Aorta (tissue), 5 donors: ENCODE results near the gene SLC44A1. TPM values are rescaled to one million over a fixed set of nuclear protein-coding genes. Genes with fewer than 3 reads are reported as not detected.

Source experiments
- ATAC-seq: fragments of 200-7000 bp; cut with Tn5 transposase; one replicate; pipeline ENCODE4 v1.9.1; 2022; ENCODE audit warnings: moderate library complexity; ENCODE audit not compliant: low FRiP score
- DNase-seq, 2 donors: peaks; one replicate each; pipeline ENCODE4 v3.0.0-alpha.2; 2020
- H3K27ac ChIP-seq, 2 donors: one replicate each; pipeline ENCODE4 v1.5.1; 2013; ENCODE audit warnings: low read length in 2 of 2, mild to moderate bottlenecking in 2 of 2, moderate library complexity in 2 of 2, control low read depth in 1 of 2, inconsistent platforms in 1 of 2, low read depth in 1 of 2
- H3K27me3 ChIP-seq, 2 donors: one replicate each; pipeline ENCODE4 v1.6.1; 2013; ENCODE audit warnings: control low read depth in 1 of 2, low read length in 1 of 2, mild to moderate bottlenecking in 1 of 2, moderate library complexity in 1 of 2; ENCODE audit not compliant: insufficient read depth in 2 of 2, control insufficient read depth in 1 of 2
- H3K36me3 ChIP-seq, 2 donors: one replicate each; pipeline ENCODE4 v1.6.1; 2013; ENCODE audit warnings: control low read depth in 1 of 2, low read length in 1 of 2, mild to moderate bottlenecking in 1 of 2; ENCODE audit not compliant: insufficient read depth in 2 of 2, control insufficient read depth in 1 of 2
- H3K4me1 ChIP-seq, 2 donors: one replicate each; pipeline ENCODE4 v1.6.1; 2013; ENCODE audit warnings: low read length in 2 of 2, control low read depth in 1 of 2, mild to moderate bottlenecking in 1 of 2, moderate library complexity in 1 of 2; ENCODE audit not compliant: insufficient read depth in 2 of 2, control insufficient read depth in 1 of 2
- H3K4me3 ChIP-seq, 2 donors: one replicate each; pipeline ENCODE4 v1.5.1; 2013; ENCODE audit warnings: low read length in 2 of 2, control low read depth in 1 of 2, mild to moderate bottlenecking in 1 of 2
- H3K9me3 ChIP-seq: one replicate; pipeline ENCODE4 v1.6.1; 2013; ENCODE audit warnings: mild to moderate bottlenecking, low read length; ENCODE audit not compliant: control insufficient read depth
- WGBS, 2 donors: extraction: QIAGEN DNeasy Blood & Tissue Kit; methylation state at CpG; one replicate each; pipeline ENCODE4 v1.1.7; 2013; 5-methylcytosine and 5-hydroxymethylcytosine counted together
- intact Hi-C, 2 donors: fragments of 100-400 bp; cut with DNase I; formaldehyde crosslinking; loops; one replicate each; pipeline versions ENCODE4 v1.14.2 to v1.15.0; 2022
- polyA plus RNA-seq, 2 donors: library from polyadenylated mRNA; stranded (reverse); fragments of 200-250 nt; gene quantifications; one replicate each; pipeline ENCODE4 v1.2.3, GENCODE V29; 2013
- total RNA-seq, 2 donors: library from RNA; stranded (reverse); fragmentation: NEBNext Ultra II Directional; extraction: Animal tissue kit (Norgen Biotek cat#: 25700); gene quantifications; one replicate each; pipeline ENCODE4 v1.2.1, GENCODE V29; 2021
- donor health status: healthy with polysubstance abuse.
- donor health status: Bipolar disorder and iron deficiency.
- donor health status: DM: no; HTN: no; CAD: no.
- donor health status: DM: no; HTN: no; CAD: no.
- donor health status: DM: yes; HTN: yes; CAD: no.

Gene SLC44A1
- total and polyA plus RNA-seq, 4 donors: 11.4 to 46.6 (median 30.4) TPM

DNA sequence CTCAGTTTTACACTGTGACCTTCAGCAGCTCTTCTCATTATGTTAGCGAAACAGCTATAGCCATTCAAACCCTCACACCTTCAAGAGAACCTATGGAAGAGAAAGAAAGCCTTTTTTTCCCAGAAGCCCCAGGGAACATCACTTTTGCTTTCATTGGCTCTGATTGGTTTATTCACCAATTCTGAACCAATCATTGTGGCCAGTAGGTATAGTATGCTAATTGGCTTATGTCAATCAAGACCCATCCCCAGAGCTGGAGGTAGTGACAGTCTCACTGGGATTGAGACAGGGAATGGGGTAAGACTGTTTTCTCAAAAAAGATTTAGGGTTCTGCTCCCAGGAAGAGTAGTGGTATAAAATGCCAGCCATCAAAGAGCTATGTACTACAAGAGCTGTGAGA is 129.3 kb downstream of the SLC44A1 start:
- WGBS, 2 donors: 98 to 100% methylated on average over 1 of the region's 1 CpG
- intact Hi-C loops: no loop called here
- DNase-seq: no peak

DNA sequence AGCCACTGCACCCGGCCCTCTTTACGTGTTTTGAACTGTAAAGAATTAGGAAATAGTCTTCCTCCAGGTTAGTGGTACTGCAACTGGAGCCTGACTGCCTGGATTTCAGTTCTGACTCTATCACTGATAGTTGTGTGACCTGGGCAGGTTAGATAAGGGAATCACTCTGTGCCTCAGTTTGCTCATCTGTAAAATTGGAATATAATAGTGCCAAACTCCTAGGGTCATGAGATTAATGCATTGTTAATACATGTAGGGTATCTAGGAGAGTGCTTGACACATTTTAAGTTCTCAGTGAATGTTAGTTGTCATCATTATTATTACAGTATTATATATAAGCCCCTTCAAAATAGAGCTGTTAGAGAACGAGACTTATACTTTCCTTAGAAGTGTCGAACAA is 130.9 kb downstream of the SLC44A1 start:
- DNase-seq (no peak), ATAC-seq (no peak)
- 95% methylated on average over 4 of the region's 4 CpGs for WGBS, 2 donors

More for the DNA sequence above, 129.3 kb downstream of the SLC44A1 start:
- H3K36me3 ChIP-seq: peaks cover 2 to 3% of the 10 kb centered on the region in 2 donors
- H3K27me3 ChIP-seq: no peaks in the 10 kb centered on the region
- no peaks in the 10 kb centered on the region for H3K4me1 ChIP-seq
- no peak overlapping the region for H3K27ac ChIP-seq
- no peak overlapping the region for H3K4me3 ChIP-seq
- no peaks in the 10 kb centered on the region for H3K9me3 ChIP-seq
- ATAC-seq: no peak

DNA sequence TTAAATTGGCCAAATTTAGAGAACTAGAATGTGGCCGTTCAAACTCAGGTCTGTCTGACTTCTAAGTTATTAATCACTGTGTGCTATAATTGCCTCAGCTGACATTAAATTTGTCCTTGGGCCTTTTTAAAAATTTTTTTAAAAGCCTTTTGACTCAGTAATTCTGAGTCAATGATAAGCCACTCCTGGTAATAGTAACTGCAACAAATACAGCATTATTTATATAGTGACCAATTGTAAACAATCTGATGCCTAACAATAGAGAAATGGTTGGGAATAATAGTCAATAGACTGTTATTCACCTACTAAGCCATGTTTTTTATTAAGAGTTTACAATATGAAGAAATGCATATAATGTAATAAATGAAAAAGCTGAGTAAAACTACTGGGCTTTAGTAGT is 132.4 kb downstream of the SLC44A1 start:
- H3K36me3 ChIP-seq: peaks cover 3% of the 10 kb centered on the region in 2 donors
- no peaks in the 10 kb centered on the region for H3K4me1 ChIP-seq
- H3K27me3 ChIP-seq: no peaks in the 10 kb centered on the region
- no peak overlapping the region for H3K27ac ChIP-seq
- no peak overlapping the region for H3K4me3 ChIP-seq
- WGBS, 2 donors: 74 to 81% methylated on average over 1 of the region's 1 CpG
- H3K9me3 ChIP-seq: no peaks in the 10 kb centered on the region
- intact Hi-C loops: no loop called here
- DNase-seq (no peak), ATAC-seq (no peak)

More for the DNA sequence above, 130.9 kb downstream of the SLC44A1 start:
- H3K27me3 ChIP-seq: no peaks in the 10 kb centered on the region
- H3K27ac ChIP-seq: no peak overlapping the region
- no peak overlapping the region for H3K4me3 ChIP-seq
- intact Hi-C loops: no loop called here
- no peaks in the 10 kb centered on the region for H3K9me3 ChIP-seq
- H3K4me1 ChIP-seq: no peaks in the 10 kb centered on the region
- H3K36me3 ChIP-seq: peaks cover 3% of the 10 kb centered on the region in 2 donors

DNA sequence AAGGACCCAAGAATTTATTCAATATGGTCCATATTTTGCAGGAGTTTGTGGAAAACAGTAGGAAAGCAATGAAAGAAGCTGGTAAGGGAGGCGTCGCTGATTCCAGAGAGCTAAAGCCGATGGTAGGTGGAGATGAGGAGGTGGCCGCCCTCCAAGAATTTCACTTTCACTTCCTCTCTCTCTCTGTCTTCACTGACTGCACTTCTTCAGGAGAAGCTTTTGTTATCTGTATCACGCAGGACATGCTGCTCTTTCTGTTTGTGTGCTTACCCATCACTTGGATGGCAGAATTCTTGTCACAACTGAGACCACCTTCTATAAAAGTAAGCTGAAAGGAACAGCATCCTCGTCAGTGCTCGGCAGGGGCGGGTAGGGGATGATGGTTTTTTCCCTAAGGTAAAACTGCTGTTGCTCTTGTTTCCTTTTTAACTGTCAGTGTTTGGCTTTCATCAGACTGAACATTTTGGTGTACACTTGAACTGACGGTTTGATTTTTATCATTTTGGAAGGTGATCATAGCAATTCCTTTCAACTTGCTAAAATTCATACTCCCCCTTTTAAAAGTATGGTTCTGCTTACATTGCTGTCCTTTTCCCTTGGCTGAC is 141.0 kb downstream of the SLC44A1 start:
- Histone ChIP-seq H3K4me1 (no peaks in the 10 kb centered on the region), H3K4me3 (no peak overlapping the region), H3K36me3 (peaks cover 0 to 5% of the 10 kb centered on the region in 2 donors), H3K27ac (no peak overlapping the region), H3K27me3 (no peaks in the 10 kb centered on the region), H3K9me3 (no peaks in the 10 kb centered on the region)
- no peak for ATAC-seq
- 88 to 91% methylated on average over 9 of the region's 9 CpGs for WGBS, 2 donors
- DNase-seq: no peak
- intact Hi-C loops: no loop called here

DNA sequence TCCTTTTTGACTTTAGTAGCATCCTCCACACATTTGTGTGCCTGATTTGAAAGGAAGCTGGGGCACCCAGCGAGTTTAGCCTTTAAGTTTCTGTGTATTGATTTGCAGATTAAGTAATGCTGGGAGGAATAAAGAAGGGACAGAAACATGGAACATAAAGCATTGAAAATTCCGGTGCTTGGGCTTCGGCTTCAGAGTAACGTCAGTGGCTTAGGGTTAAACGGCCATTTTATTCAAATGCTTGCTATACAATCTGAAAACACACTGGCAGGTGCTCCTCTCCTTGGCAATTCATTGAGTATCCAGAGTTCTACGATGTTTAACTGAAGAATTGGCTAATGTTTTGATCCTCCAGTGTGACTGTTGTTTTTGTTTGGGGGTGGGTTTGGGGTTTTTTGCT is 145.3 kb downstream of the SLC44A1 start:
- Histone ChIP-seq H3K36me3 (peaks cover 0 to 3% of the 10 kb centered on the region in 2 donors), H3K27ac (no peak overlapping the region), H3K4me1 (no peaks in the 10 kb centered on the region), H3K27me3 (no peaks in the 10 kb centered on the region), H3K9me3 (no peaks in the 10 kb centered on the region), H3K4me3 (no peak overlapping the region)
- ATAC-seq (no peak), DNase-seq (no peak)
- intact Hi-C loops: no loop called here
- 79 to 86% methylated on average over 6 of the region's 6 CpGs for WGBS, 2 donors

DNA sequence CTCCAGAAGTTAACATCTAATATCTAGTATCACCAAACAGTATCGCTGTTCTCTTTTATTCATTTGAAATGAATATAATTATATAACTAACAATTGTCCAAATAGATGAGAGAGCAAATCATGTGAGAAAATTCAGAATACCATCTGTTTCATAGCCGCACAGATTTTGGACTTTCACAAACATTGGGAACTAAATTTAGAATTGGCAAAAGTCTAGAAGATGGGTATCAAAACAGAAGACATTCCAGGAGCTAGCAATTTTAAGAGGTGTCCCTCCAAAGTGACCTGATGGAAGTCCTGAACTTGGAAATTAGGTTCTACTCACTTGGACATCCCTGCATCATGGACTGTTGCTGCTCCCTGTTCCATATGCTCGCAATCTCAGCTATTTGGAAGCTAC is 146.4 kb downstream of the SLC44A1 start:
- DNase-seq (no peak), ATAC-seq (no peak)
- H3K27me3 ChIP-seq: no peaks in the 10 kb centered on the region
- peaks cover 0 to 2% of the 10 kb centered on the region in 2 donors for H3K36me3 ChIP-seq
- no peak overlapping the region for H3K4me3 ChIP-seq
- no peak overlapping the region for H3K27ac ChIP-seq
- H3K4me1 ChIP-seq: no peaks in the 10 kb centered on the region
- no peaks in the 10 kb centered on the region for H3K9me3 ChIP-seq
- intact Hi-C loops: no loop called here
- 89% methylated on average over 3 of the region's 3 CpGs for WGBS, 2 donors

DNA sequence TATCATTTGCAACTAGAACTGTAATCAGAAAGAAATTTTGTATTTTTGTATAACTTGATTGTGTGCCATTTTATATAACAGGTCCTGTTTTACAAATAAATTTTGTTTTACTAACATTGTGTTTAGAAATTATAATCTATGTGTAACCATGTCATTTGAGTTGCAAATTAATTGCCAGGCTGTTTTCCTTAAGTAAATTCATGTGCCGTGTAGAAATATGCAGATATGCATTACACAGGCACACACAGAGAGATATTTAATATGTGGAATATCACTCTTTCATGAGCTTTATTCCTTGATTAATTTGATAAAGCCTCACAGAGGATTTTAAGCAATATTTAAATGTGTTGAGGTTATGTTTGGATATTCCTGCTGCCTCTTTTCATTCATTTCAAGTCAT is 146.8 kb downstream of the SLC44A1 start:
- Histone ChIP-seq H3K4me3 (no peak overlapping the region), H3K9me3 (no peaks in the 10 kb centered on the region), H3K4me1 (no peaks in the 10 kb centered on the region), H3K27ac (no peak overlapping the region), H3K27me3 (no peaks in the 10 kb centered on the region), H3K36me3 (peaks cover 0 to 2% of the 10 kb centered on the region in 2 donors)
- ATAC-seq (no peak), DNase-seq (no peak)
- intact Hi-C loops: no loop called here
- 96 to 98% methylated on average over 1 of the region's 1 CpG for WGBS, 2 donors

DNA sequence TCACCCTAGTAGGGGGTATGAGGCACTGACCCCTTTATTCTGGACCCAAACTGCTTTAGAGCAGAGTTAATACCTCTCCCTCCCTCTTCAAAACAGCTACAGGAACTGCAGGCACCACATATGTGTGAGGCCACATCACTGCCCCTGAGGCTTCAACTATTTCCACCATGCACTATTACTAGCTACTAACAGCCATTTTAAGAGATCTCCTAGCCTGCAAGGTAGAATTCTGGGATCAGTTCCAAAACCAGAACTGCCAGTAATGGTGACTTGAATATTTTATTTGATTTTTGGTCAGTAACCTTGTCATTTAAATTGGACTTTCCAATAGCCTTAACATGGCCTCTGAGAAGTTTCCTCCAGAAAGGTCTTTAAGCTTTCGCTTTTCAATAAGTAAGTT is 148.1 kb downstream of the SLC44A1 start:
- WGBS, 2 donors: 99 to 100% methylated on average over 1 of the region's 1 CpG
- DNase-seq (no peak), ATAC-seq (no peak)
- intact Hi-C loops: no loop called here
- H3K9me3 ChIP-seq: no peaks in the 10 kb centered on the region
- no peaks in the 10 kb centered on the region for H3K4me1 ChIP-seq
- no peaks in the 10 kb centered on the region for H3K27me3 ChIP-seq
- H3K4me3 ChIP-seq: no peak overlapping the region
- H3K36me3 ChIP-seq: no peaks in the 10 kb centered on the region
- no peak overlapping the region for H3K27ac ChIP-seq

DNA sequence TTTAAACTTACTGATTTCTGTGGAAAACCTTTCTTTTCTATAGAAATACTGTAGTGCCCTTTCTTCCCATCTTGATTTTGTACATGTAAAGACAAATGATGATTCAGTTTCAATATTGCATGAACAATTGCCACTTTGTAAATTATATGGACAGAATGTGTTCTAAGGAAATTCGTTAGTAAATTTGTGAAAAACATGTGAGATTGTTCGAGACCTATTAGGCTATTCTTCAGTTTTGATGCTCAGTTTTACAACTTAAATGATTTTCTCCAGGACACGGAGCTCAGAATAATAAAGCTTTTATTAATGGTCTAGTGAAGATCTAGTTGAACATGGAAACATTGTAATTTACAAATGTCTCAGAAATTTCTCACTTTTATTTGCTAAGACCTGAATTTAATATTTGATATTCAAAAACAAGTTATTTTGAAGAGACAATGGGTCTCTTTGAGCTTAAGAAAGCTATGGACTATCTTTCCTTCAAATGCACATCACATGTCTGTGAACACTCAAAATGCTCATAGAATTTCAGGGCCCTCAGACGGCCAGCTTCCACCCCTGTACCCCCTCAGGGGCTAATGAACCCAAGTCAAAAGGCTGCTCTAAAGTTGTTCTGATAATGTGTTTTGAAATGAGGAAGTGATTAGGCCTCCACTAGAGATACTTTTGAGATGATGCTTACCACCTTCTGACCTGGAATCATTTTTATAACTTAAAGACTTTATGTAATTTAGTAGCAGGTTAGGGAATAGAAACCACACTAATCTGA is 149.3 kb downstream of the SLC44A1 start:
- Histone ChIP-seq H3K4me3 (no peak overlapping the region), H3K27me3 (no peaks in the 10 kb centered on the region), H3K27ac (no peak overlapping the region), H3K9me3 (no peaks in the 10 kb centered on the region), H3K36me3 (no peaks in the 10 kb centered on the region), H3K4me1 (no peaks in the 10 kb centered on the region)
- 87 to 90% methylated on average over 4 of the region's 4 CpGs for WGBS, 2 donors
- ATAC-seq (no peak), DNase-seq (no peak)
- intact Hi-C loops: no loop called here
